HL-60 (cell line): ENCODE results near the gene SYVN1.

ENCODE experiments used
- DNase-seq, 2 experiments: peaks; one replicate each; pipeline ENCODE4 v3.0.0-alpha.2; 2010 to 2020; ENCODE audit warnings: low read depth in 1 of 2, low spot score in 1 of 2
- H3K27ac ChIP-seq: fragments of 250-450 bp; sonication (Bioruptor Pico); replicated peaks from 2 replicates; pipeline ENCODE4 v1.5.1; 2020; ENCODE audit warnings: mild to moderate bottlenecking, moderate library complexity
- H3K27me3 ChIP-seq: fragments of 250-450 bp; sonication (Bioruptor Pico); 2 replicates; pipeline ENCODE4 v1.5.1; 2021; ENCODE audit warnings: mild to moderate bottlenecking, moderate library complexity; ENCODE audit not compliant: insufficient read depth, poor library complexity, severe bottlenecking
- H3K4me3 ChIP-seq: replicated peaks from 2 replicates; pipeline ENCODE4 v1.5.1; 2011; ENCODE audit warnings: mild to moderate bottlenecking, control low read depth, low read length; ENCODE audit not compliant: insufficient read depth
- GABPA ChIP-seq: IDR thresholded peaks from 2 replicates; pipeline ENCODE4 v1.6.1; 2012; ENCODE audit warnings: low read depth
- POLR2AphosphoS5 ChIP-seq: IDR thresholded peaks from 2 replicates; pipeline ENCODE4 v1.6.1; 2012; ENCODE audit warnings: low read depth
- SPI1 ChIP-seq: IDR thresholded peaks from 2 replicates; pipeline ENCODE4 v1.6.1; 2012; ENCODE audit warnings: low read depth, mild to moderate bottlenecking, borderline replicate concordance
- TF ChIP-seq, protein P1 (sequence below): IDR thresholded peaks from 2 replicates; pipeline ENCODE4 v1.6.1; 2012; ENCODE audit warnings: low read depth; ENCODE audit not compliant: insufficient replicate concordance
- TF ChIP-seq, protein P2 (sequence below): IDR thresholded peaks from one replicate; pipeline ENCODE4 v1.5.1; 2011; ENCODE audit warnings: low read length, control low read depth, inconsistent platforms; ENCODE audit not compliant: insufficient read depth

SYVN1 gene

DNA sequence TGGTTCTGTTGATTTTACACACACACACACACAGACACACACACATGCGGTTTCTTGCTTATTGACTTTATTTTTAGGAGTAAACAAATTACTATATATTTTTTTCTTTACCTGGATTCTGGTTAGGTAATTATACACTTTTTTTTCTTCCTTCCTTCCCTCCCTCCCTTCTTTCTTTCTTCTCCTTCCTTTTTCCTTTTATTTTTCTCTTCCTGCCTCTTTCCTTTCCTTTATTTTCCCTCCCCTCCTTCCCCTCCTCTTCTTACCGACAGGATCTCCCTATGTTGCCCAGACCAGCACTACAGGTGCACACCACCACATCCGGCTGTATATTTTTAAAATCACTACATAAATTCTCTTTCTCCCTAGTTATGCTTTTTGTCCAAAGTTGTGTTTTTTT is 32.6 kb upstream of the SYVN1 start:
- Histone ChIP-seq H3K27ac (no peak overlapping the region), H3K27me3 (no peaks in the 10 kb centered on the region), H3K4me3 (no peak overlapping the region)
- TF ChIP-seq, protein P1, sequence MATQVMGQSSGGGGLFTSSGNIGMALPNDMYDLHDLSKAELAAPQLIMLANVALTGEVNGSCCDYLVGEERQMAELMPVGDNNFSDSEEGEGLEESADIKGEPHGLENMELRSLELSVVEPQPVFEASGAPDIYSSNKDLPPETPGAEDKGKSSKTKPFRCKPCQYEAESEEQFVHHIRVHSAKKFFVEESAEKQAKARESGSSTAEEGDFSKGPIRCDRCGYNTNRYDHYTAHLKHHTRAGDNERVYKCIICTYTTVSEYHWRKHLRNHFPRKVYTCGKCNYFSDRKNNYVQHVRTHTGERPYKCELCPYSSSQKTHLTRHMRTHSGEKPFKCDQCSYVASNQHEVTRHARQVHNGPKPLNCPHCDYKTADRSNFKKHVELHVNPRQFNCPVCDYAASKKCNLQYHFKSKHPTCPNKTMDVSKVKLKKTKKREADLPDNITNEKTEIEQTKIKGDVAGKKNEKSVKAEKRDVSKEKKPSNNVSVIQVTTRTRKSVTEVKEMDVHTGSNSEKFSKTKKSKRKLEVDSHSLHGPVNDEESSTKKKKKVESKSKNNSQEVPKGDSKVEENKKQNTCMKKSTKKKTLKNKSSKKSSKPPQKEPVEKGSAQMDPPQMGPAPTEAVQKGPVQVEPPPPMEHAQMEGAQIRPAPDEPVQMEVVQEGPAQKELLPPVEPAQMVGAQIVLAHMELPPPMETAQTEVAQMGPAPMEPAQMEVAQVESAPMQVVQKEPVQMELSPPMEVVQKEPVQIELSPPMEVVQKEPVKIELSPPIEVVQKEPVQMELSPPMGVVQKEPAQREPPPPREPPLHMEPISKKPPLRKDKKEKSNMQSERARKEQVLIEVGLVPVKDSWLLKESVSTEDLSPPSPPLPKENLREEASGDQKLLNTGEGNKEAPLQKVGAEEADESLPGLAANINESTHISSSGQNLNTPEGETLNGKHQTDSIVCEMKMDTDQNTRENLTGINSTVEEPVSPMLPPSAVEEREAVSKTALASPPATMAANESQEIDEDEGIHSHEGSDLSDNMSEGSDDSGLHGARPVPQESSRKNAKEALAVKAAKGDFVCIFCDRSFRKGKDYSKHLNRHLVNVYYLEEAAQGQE, result no peak
- TF ChIP-seq GABPA (no peak), SPI1 (no peak), POLR2AphosphoS5 (no peak)
- TF ChIP-seq, protein P2, sequence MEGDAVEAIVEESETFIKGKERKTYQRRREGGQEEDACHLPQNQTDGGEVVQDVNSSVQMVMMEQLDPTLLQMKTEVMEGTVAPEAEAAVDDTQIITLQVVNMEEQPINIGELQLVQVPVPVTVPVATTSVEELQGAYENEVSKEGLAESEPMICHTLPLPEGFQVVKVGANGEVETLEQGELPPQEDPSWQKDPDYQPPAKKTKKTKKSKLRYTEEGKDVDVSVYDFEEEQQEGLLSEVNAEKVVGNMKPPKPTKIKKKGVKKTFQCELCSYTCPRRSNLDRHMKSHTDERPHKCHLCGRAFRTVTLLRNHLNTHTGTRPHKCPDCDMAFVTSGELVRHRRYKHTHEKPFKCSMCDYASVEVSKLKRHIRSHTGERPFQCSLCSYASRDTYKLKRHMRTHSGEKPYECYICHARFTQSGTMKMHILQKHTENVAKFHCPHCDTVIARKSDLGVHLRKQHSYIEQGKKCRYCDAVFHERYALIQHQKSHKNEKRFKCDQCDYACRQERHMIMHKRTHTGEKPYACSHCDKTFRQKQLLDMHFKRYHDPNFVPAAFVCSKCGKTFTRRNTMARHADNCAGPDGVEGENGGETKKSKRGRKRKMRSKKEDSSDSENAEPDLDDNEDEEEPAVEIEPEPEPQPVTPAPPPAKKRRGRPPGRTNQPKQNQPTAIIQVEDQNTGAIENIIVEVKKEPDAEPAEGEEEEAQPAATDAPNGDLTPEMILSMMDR, result no peak
- no peak for DNase-seq

DNA sequence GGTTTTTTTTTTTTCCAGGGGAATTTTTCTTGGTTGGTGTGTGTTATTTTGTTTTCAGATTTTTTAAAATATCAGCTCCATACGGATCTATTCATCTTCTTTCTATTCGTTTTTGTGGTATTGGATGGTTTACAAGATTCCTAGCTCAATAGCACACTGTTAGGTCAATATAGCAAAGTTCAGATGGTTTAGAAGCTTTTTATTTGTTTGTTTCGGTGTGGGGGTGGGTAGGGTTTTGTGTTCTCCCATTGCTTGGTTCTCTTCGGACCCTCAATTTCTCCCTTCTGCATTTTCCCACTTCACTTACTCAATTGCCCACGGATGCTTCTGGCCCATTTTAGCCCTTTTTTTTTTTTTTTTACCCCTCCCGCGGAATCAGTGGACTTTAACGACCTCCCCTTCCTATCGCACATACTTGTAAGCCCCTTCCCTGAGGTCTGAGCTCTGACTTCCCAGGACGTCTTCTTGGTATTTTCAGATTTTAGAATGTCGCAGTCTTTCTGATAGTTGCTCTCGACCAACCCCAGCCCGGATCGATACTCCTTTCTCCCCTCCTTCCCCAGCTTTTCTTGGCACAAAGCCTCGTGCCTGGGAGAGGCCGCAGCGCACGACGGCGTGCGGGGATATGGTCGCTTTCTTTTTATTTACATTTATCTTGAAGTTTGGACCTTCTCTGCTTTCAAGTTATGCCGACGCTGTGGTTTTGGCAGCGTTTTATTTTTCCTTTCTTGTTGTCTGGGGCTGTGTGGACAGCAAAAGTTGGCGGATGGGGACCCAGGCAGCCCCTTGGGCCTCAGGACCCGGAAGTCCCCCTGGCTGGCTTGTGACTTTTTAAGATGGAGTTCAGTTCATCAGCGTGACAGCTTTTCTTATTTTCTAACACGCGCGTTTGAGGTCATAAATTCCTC is 31.3 kb upstream of the SYVN1 start:
- H3K4me3 ChIP-seq, result no peak overlapping the region
- TF ChIP-seq, protein P1, result no peak
- TF ChIP-seq, protein P2, result no peak
- TF ChIP-seq SPI1, result no peak
- TF ChIP-seq POLR2AphosphoS5, result no peak
- TF ChIP-seq GABPA, result no peak
- H3K27ac ChIP-seq, result no peak overlapping the region
- H3K27me3 ChIP-seq, result no peaks in the 10 kb centered on the region
- DNase-seq, result no peak

DNA sequence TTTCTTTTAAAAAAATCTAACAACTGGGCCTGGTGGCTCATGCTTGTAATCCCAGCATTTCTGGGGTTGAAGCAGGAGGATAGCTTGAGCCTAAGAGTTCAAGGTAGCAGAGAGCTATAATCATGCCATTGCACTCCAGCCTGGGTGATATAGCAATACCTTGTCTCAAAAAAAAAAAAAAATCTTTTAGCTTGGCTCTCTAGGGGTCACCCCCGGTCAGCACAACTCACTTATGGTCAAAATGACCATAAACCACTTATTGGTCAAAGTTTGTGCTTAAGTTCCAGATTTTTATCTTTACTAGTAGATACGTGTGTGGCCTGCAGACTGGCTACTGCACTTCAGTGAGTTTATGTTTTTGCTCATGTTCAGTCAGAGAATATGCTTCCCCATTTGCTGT is 29.4 kb upstream of the SYVN1 start:
- DNase-seq, result no peak
- no peak overlapping the region for H3K27ac ChIP-seq
- TF ChIP-seq SPI1 (no peak), POLR2AphosphoS5 (no peak), GABPA (no peak)
- TF ChIP-seq, protein P1, result no peak
- TF ChIP-seq, protein P2, result no peak
- no peak overlapping the region for H3K4me3 ChIP-seq
- H3K27me3 ChIP-seq, result no peaks in the 10 kb centered on the region
